HG03139 (cell line): ENCODE measurements around the gene SRRM1.
A peak's percentile ranks its signal among the peaks of the same experiment; 100 is the strongest.
"Not testable (repeated sequence)": the region's sequence is repeated elsewhere in the genome, so short reads cannot be mapped to it uniquely, and the experiment has no call there.

Source experiments
- ATAC-seq: cut with Tn5 transposase; IDR thresholded peaks from one replicate; pipeline ENCODE4 v1.9.1; 2021; ENCODE audit not compliant: unreplicated experiment

SRRM1 gene

GRCh38 chr1:24643363-24644099 lies 429 bp downstream of the SRRM1 start:
- peak; percentile 16 for ATAC-seq

GRCh38 chr1:24644100-24644384 lies 940 bp downstream of the SRRM1 start:
- no peak for ATAC-seq

GRCh38 chr1:24648919-24649318 lies 5.8 kb downstream of the SRRM1 start:
- ATAC-seq, result no peak

- ATAC-seq, result no peak
These were observed 9.3 kb downstream of the SRRM1 start for GRCh38 chr1:24652382-24652781.

- no peak for ATAC-seq
These were observed 10.9 kb downstream of the SRRM1 start for GRCh38 chr1:24654010-24654409.

- no peak for ATAC-seq
These were observed 12.9 kb downstream of the SRRM1 start for GRCh38 chr1:24656046-24656445.

GRCh38 chr1:24657781-24658180 lies 14.7 kb downstream of the SRRM1 start:
- ATAC-seq, result no peak

- no peak for ATAC-seq
These were observed 16.2 kb downstream of the SRRM1 start for GRCh38 chr1:24659166-24659904.

GRCh38 chr1:24659993-24660665 lies 17.0 kb downstream of the SRRM1 start:
- ATAC-seq, result no peak

GRCh38 chr1:24664507-24665033 lies 21.5 kb downstream of the SRRM1 start:
- no peak for ATAC-seq

- ATAC-seq, result no peak
These were observed 23.7 kb downstream of the SRRM1 start for GRCh38 chr1:24666794-24667193.

GRCh38 chr1:24671372-24671771 lies 28.3 kb downstream of the SRRM1 start:
- ATAC-seq, result not testable (repeated sequence)

- ATAC-seq, result not testable (repeated sequence)
These were observed 29.6 kb downstream of the SRRM1 start for GRCh38 chr1:24672686-24673085.

GRCh38 chr1:24673341-24673740 lies 30.2 kb downstream of the SRRM1 start:
- ATAC-seq, result no peak

GRCh38 chr1:24678421-24678820 lies 35.3 kb downstream of the SRRM1 start:
- not testable (repeated sequence) for ATAC-seq

GRCh38 chr1:24679725-24680124 lies 36.6 kb downstream of the SRRM1 start:
- no peak for ATAC-seq

GRCh38 chr1:24683713-24684162 lies 40.6 kb downstream of the SRRM1 start:
- no peak for ATAC-seq

GRCh38 chr1:24688033-24688432 lies 44.9 kb downstream of the SRRM1 start:
- ATAC-seq, result no peak

- no peak for ATAC-seq
These were observed 45.6 kb downstream of the SRRM1 start for GRCh38 chr1:24688621-24689195.

GRCh38 chr1:24691051-24691450 lies 47.9 kb downstream of the SRRM1 start:
- ATAC-seq, result no peak

GRCh38 chr1:24692351-24692980 lies 49.4 kb downstream of the SRRM1 start:
- ATAC-seq, result no peak
